DOHH2 (cell line): ENCODE results near the gene ZNF17.

Experiments used
- CTCF ChIP-seq: fragments of 200-600 bp; sonication (generic); IDR thresholded peaks from one replicate; pipeline ENCODE4 v1.5.1; 2014; ENCODE audit warnings: antibody characterized with exemption, mild to moderate bottlenecking, low read depth, low read length; ENCODE audit not compliant: poor library complexity, severe bottlenecking
- EZH2phosphoT487 ChIP-seq: fragments of 200-600 bp; sonication (generic); IDR thresholded peaks from 2 replicates; pipeline ENCODE4 v1.6.1; 2017; ENCODE audit warnings: borderline replicate concordance, mild to moderate bottlenecking, antibody characterized with exemption, low read length, moderate library complexity, mixed read lengths

DNA sequence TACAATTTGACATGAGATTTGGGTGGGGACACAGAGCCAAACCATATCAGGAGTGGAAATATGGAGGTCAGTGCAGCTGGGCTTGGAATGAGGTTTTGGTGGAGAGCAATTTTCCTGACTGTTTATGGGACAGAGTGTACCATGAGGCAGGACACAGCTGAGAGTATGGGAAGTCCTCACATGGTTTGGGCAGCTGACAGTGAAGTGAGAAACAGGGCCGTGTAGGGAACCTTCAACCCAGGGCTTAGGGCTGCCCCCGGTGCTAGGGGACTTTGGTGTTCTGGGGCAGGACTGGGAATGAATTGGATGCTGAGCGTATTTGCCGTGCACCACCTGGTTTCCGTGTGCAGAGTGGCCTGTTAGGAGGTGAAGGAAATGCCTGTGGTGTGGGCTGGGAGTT is 15.3 kb upstream of the ZNF17 start:
- TF ChIP-seq CTCF (no peak), EZH2phosphoT487 (no peak)
